HG02610 (cell line): ENCODE data around the gene HDAC3.
A peak's percentile ranks its signal among the peaks of the same experiment; 100 is the strongest.

Experiments
- ATAC-seq: cut with Tn5 transposase; IDR thresholded peaks from one replicate; pipeline ENCODE4 v1.9.1; 2021; ENCODE audit warnings: mild to moderate bottlenecking, moderate library complexity; ENCODE audit not compliant: unreplicated experiment

Gene HDAC3

GRCh38 chr5:141605523-141606277 lies 30.9 kb downstream of the HDAC3 start:
- ATAC-seq = peak; percentile 95

DNA sequence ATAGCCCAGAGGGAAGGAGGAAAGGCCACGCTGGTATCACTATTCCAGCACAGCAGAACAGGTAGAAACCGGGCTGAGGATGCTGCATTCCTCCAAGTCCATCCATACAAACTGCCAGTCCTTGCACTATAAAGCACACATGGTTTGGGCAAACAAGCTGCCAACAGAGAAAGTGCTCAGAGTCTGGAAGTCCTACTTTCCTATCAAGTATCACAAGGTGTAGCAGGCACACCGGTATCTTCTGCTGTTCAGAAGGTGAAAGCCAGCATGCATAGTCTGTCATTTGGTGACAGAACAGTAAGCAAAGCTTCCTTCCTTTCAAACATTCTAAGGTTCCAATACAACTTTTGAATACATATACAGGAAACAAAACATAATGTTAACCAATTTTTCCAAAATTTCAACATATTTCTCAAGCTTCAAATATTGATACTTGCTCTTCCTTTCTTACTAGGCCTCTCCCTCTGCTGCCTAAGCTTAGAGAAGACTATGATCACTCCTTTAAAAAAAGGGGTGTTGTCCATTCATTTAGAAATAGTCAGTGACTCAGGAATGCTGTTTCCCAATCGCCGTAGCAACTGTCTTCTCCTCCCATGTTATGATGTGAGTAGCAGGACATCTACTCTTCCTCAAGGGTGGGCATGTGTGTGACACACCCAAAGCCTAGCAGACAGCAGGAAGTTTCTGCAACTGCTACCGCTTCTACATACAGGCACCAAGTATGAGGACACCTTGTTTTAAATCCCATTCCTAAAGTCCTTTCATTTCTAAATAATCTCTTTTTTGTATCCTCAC lies 32.5 kb downstream of the HDAC3 start:
- no peak for ATAC-seq

DNA sequence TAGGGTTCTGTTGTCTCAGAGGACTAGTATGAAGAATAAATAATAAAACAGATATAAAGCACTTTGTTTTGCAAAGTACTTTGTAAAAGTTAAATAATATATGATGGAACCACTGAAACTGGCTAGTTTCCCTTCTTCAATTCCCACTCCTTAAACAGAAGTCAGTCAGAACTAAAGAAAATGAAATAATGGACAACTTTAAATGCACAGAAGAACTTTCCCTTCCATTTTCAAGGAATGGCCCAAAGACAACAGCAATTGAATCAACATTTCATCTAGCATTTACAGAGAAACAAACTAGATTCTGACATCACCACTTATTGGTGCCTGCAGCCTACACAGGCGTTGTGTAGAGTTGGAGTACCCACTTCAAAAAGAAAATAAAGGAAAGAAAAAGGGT lies 34.0 kb downstream of the HDAC3 start:
- ATAC-seq = no peak

DNA sequence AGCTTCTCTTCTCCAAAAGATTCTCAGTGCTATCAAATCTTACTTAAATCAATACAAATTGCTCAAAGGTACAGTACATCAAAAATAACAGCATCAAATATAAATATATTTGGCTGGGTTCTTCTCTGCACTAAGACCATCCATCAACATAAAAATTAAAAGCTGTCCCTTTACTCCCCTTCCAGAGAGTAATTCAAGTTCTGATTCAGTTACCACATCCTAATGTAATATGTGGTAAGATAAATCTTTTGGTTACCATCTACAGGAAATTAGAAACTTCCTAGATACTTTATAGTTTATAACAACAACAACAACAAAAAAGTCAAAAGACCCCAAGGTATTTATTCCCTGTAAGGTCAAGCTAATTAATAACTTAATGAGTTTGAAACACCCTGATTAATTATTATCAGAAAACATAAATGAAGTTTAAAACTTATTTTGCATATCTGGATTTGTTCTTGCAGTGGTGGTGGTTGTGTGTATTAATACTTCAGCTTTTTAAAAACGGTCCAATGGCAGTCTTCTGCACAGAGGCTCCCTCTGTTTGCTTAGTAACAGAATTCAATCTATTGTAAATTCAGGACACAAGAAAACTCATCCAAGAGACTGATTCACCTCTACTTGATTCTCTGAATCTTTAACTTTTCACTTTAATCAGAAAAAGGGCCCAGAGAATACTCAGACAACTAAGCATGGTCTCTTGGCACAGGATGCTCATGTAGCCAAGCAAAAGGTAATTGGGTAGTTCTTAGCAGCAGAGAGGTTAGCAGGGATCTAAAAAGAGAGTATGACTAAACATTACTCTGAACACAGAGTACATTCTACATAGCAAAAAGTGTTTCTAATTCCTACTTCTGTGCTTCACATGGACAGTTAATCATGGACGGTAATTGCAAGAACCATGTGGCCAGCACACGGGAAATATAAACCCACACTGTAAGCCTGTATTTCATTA lies 38.0 kb downstream of the HDAC3 start:
- no peak for ATAC-seq

- peak; percentile 27 for ATAC-seq
Measured at GRCh38 chr5:141597814-141598213, 38.8 kb downstream of the HDAC3 start.

GRCh38 chr5:141597394-141597793 lies 39.3 kb downstream of the HDAC3 start:
- ATAC-seq = peak; percentile 43

- ATAC-seq = no peak
Measured at GRCh38 chr5:141596867-141597266, 39.8 kb downstream of the HDAC3 start.

DNA sequence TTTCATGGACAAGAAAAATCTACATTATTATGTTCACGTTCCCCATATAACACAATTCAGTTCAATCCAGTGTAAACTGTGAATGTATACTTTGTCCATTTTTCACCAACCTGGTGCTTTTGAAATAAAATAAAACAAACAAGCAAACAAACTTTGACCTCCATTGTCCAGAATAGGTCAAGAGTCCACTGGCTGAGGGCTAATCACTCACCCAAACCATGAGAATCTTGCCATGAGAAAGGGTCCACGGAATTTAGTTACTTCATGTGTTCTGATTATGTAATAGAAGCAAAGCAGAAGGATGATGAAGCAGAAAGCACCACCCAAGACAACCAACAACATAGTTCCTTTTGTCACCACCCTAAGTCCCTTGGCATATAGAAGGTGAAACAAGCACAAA lies 46.5 kb downstream of the HDAC3 start:
- ATAC-seq = no peak

DNA sequence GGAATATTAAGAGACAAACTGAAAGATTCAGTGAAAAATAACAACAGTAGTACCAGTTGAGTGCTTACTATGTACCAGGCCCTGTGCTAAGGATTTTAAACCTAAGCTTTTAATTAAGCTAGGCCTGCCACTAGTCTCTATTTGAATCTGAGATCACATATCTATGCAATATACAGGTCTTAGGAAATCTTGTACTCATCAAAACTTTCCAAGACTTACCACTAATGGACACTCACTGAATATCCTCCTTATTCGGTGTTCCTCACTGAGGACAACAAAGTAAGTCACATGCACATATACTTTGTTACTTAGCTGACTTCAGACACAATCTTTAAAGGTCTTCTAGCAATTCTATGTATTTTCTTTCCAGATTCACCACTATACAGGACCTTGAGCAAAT lies 50.4 kb downstream of the HDAC3 start:
- ATAC-seq = no peak

- ATAC-seq = no peak
Measured at GRCh38 chr5:141585594-141585993, 51.1 kb downstream of the HDAC3 start.

DNA sequence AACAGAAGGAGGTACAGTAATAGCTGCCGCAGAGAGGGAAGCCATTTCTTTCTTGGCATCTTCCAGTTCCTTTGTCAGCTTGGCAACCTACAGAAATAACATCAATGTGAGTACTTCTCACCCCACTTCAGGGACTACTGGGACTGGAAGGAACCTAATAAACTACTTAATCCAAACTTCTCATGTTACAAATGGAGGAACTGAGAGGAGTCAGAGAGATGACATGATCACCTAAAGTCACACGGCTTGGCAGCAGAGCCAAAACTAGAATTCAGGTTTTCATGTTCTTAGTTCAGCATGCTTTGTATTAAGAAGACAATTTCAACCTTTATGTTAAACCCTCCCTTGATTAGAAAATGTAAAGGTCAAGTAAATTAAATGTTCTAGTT lies 62.5 kb downstream of the HDAC3 start:
- ATAC-seq = no peak

- ATAC-seq = no peak
Measured at GRCh38 chr5:141573489-141574121, 63.0 kb downstream of the HDAC3 start.
